Stomach (tissue), 4 donors: Measurements from ENCODE around the gene CCDC73.

Source experiments
- POLR2A ChIP-seq, 4 donors: fragments of 450-650 bp; IDR thresholded peaks; one replicate each; pipeline ENCODE4 v1.6.1; 2016; ENCODE audit warnings: antibody characterized with exemption in 4 of 4, control low read depth in 2 of 4, mild to moderate bottlenecking in 1 of 4, moderate library complexity in 1 of 4
- TF ChIP-seq, protein P1 (sequence below), 7 experiments: fragments of 450-650 bp in 4 of 7; fragments of 200-600 bp in 3 of 7; sonication (generic) in 3 of 7; IDR thresholded peaks; one replicate each; pipeline ENCODE4 v1.5.1; 2016 to 2019; ENCODE audit warnings: antibody characterized with exemption in 7 of 7, control low read depth in 2 of 7, mild to moderate bottlenecking in 1 of 7

DNA sequence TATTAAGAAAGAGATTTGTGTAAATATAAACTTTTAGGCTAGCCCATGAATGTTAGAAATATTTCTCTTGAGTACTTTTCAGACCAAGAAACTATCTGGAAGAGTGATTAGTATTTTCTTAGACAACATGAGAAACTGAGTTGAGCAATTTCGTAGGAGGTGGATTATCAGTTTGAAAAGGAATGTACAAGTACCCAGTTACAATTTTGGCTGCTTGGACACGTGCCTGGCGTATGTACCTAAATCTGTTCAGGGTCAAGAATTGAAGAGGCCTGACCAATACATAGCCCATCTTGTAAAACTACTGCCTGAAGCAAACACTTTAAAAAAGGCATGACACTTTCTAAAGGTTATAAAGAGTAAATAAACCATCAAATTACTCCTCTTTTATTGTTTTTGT, 71.1 kb downstream of the CCDC73 start:
- no peak for TF ChIP-seq POLR2A (IDR thresholded peaks at IDR 0.05)
- TF ChIP-seq, protein P1, sequence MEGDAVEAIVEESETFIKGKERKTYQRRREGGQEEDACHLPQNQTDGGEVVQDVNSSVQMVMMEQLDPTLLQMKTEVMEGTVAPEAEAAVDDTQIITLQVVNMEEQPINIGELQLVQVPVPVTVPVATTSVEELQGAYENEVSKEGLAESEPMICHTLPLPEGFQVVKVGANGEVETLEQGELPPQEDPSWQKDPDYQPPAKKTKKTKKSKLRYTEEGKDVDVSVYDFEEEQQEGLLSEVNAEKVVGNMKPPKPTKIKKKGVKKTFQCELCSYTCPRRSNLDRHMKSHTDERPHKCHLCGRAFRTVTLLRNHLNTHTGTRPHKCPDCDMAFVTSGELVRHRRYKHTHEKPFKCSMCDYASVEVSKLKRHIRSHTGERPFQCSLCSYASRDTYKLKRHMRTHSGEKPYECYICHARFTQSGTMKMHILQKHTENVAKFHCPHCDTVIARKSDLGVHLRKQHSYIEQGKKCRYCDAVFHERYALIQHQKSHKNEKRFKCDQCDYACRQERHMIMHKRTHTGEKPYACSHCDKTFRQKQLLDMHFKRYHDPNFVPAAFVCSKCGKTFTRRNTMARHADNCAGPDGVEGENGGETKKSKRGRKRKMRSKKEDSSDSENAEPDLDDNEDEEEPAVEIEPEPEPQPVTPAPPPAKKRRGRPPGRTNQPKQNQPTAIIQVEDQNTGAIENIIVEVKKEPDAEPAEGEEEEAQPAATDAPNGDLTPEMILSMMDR (IDR thresholded peaks at IDR 0.05): no peak
